ENCODE measurements around the gene MYO5C. TPM values are rescaled to one million over a fixed set of nuclear protein-coding genes. Genes with fewer than 3 reads are reported as not detected.
"Not testable (repeated sequence)": the region's sequence is repeated elsewhere in the genome, so short reads cannot be mapped to it uniquely, and the experiment has no call there.

Gene MYO5C
- total and polyA plus RNA-seq, 3 donors from 2014 or later: 9.3 to 47.6 (median 40.0) TPM

DNA sequence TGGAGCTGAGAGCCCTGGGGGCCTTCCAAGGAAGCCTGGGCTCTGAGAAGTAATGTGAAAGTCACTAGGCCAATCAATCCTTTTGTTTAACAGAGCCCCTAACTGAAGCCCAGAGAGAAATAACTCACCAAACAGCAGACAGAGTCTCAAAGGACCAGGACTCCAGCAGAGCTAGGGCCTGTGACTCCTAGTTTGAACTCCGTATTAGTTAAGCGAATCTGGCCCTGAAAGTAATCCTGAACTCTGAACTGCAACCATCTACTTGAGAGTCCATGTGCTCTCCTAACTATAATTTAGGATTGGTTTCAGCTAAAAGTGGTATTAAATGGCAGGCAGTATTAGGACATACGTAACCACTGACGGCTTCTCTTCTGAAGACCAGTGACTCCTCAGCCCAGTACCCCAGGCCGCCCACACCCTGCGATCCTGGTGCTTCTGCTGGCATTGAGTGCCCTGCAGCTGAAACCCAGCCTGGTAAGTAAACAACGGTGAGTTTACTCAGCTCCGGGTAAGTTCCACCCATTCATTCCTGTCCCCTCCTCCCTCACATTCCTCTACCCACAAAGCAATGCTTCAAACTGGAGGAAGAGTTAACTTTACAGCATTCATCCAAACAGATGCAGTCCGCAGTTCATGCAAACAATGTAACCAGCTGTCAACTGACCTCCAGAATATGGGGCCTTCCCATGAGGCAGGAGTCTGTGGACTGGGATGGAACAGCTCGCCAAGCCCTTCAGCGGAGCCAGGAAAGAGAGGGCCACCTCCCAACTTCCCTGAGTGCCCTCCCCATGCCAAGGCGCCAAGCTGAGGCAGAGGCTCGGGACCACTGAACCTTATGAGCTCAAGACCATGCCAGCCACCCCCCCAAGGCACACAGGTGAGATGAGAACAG, 7.3 kb downstream of the MYO5C start:
- Histone ChIP-seq H3K27ac (peak overlapping the region; percentile 51 to 66), H3K4me3 (no peak overlapping the region), H3K36me3 (ENCODE audit: low read depth, missing control alignments) (no peaks in the 10 kb centered on the region), H3K4me1 (peaks cover 29% of the 10 kb centered on the region), H3K9me3 (no peaks in the 10 kb centered on the region), H3K27me3 (no peaks in the 10 kb centered on the region)
- WGBS, 2 donors: 48 to 74% methylated on average over 9 to 13 of the region's 13 CpGs
- TF ChIP-seq, protein P1, sequence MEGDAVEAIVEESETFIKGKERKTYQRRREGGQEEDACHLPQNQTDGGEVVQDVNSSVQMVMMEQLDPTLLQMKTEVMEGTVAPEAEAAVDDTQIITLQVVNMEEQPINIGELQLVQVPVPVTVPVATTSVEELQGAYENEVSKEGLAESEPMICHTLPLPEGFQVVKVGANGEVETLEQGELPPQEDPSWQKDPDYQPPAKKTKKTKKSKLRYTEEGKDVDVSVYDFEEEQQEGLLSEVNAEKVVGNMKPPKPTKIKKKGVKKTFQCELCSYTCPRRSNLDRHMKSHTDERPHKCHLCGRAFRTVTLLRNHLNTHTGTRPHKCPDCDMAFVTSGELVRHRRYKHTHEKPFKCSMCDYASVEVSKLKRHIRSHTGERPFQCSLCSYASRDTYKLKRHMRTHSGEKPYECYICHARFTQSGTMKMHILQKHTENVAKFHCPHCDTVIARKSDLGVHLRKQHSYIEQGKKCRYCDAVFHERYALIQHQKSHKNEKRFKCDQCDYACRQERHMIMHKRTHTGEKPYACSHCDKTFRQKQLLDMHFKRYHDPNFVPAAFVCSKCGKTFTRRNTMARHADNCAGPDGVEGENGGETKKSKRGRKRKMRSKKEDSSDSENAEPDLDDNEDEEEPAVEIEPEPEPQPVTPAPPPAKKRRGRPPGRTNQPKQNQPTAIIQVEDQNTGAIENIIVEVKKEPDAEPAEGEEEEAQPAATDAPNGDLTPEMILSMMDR (IDR thresholded peaks at IDR 0.05): no peak
- TF ChIP-seq POLR2A (IDR thresholded peaks at IDR 0.05): no peak
- DNase-seq: peak; percentile 63
- intact Hi-C loops (cut with DNase I; ENCODE audit: low total_unique reads): no loop called here

DNA sequence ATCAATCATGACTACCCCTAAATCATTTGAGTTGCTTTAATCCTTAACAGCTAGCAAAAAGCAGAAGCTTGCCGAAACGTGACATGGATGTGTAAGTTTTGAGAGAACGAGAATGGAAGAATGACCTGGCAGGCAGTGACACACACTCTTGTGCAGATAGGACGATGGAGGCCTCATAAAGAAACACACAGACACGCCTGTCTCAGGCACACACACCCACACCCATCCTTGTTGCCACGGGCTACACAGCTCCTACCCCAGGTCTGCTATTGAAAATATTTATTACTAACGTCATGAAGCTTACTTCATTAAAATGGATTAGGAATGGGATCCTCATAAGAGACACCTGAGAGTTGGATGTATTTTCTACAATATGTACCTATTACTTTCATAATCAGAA, 8.5 kb downstream of the MYO5C start:
- Histone ChIP-seq H3K4me3 (no peak overlapping the region), H3K36me3 (ENCODE audit: low read depth, missing control alignments) (no peaks in the 10 kb centered on the region), H3K9me3 (no peaks in the 10 kb centered on the region), H3K27ac (no peak overlapping the region), H3K27me3 (no peaks in the 10 kb centered on the region), H3K4me1 (peaks cover 38% of the 10 kb centered on the region)
- no peak for DNase-seq
- TF ChIP-seq, protein P1 (IDR thresholded peaks at IDR 0.05): no peak
- TF ChIP-seq POLR2A (IDR thresholded peaks at IDR 0.05): no peak
- WGBS, 2 donors: 71 to 75% methylated on average over 7 of the region's 7 CpGs
- intact Hi-C loops (cut with DNase I; ENCODE audit: low total_unique reads): no loop called here

DNA sequence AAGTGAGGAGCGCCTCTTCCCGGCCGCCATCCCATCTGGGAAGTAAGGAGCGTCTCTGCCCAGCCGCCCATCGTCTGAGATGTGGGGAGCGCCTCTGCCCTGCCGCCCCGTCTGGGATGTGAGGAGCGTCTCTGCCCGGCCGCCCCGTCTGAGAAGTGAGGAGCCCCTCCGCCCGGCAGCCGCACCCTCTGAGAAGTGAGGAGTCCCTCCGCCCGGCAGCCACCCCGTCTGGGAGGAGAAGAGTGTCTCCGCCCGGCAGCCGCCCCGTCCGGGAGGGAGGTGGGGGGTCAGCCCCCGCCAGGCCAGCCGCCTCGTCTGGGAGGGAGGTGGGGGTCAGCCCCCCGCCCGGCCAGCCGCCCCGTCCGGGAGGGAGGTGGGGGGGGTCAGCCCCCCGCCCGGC, 9.7 kb downstream of the MYO5C start:
- 79% methylated on average over 16 of the region's 34 CpGs; no CpG with 5 or more reads in 1 of the 2 donors for WGBS, 2 donors
- DNase-seq; H3K27ac ChIP-seq; H3K9me3 ChIP-seq; intact Hi-C loops (cut with DNase I; ENCODE audit: low total_unique reads); H3K36me3 ChIP-seq (ENCODE audit: low read depth, missing control alignments); H3K27me3 ChIP-seq: not testable (repeated sequence)
- Histone ChIP-seq H3K4me1 (peaks cover 38% of the 10 kb centered on the region), H3K4me3 (peak overlapping the region in 1 of 2 donors; percentile 12)

DNA sequence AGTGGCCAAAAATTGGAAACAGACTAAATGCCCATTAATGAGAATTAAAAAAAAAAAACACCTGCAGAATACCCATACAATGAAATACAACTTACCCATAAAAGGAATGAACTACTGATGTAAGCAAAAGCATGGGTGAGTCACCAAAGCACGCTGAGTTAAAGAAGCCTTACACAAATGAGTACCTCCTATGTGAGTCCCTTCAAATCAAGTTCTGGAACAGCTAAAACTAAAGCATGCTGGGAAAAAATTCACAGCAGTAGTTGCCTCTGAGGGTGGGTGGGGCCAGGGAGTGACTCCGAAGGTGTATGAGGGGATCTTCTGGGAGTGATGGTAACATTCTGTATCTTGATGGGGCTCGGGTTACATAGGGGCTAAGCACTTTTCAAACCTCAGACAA, 11.4 kb downstream of the MYO5C start:
- Histone ChIP-seq H3K9me3 (no peaks in the 10 kb centered on the region), H3K4me1 (peaks cover 30% of the 10 kb centered on the region), H3K27me3 (no peaks in the 10 kb centered on the region), H3K4me3 (no peak overlapping the region), H3K27ac (no peak overlapping the region), H3K36me3 (ENCODE audit: low read depth, missing control alignments) (no peaks in the 10 kb centered on the region)
- intact Hi-C loops (cut with DNase I; ENCODE audit: low total_unique reads): no loop called here
- no peak for DNase-seq
- TF ChIP-seq, protein P1 (IDR thresholded peaks at IDR 0.05): no peak
- TF ChIP-seq POLR2A (IDR thresholded peaks at IDR 0.05): no peak
- 75 to 89% methylated on average over 3 of the region's 3 CpGs for WGBS, 2 donors

DNA sequence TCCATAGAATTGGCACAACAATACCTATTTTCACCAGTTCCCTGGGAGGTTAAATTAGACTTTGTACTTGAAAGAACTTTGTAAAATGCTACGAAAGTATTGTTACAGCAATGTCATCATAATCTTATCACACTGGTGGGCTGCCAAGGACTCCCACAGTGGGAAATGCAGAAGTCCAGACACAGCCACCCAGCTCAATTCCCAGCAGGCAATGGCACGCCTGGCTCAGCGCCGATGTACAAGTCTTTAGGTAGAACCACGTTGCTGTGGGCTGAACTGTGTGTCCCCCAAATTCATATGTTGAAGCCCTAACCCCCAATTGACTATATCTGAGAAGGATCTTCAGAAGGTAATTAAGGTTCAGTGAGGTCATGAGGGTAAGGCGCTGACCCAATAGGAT, 12.3 kb downstream of the MYO5C start:
- TF ChIP-seq, protein P1 (IDR thresholded peaks at IDR 0.05): no peak
- no peak for TF ChIP-seq POLR2A (IDR thresholded peaks at IDR 0.05)
- H3K27ac ChIP-seq: peak overlapping the region; percentile 60 to 69
- H3K9me3 ChIP-seq: no peaks in the 10 kb centered on the region
- DNase-seq: peak; percentile 90
- peaks cover 23% of the 10 kb centered on the region for H3K4me1 ChIP-seq
- intact Hi-C loops (cut with DNase I; ENCODE audit: low total_unique reads): no loop called here
- no peaks in the 10 kb centered on the region for H3K36me3 ChIP-seq (ENCODE audit: low read depth, missing control alignments)
- H3K27me3 ChIP-seq: no peaks in the 10 kb centered on the region
- no peak overlapping the region for H3K4me3 ChIP-seq
- WGBS, 2 donors: 64 to 72% methylated on average over 6 of the region's 6 CpGs

Data from testis (tissue), 3 donors.